A549 (cell line): ENCODE results near the gene REP15.

Experiments used
- EP300 ChIP-seq, 2 experiments: fragments of >200 bp; sonication (Bioruptor Twin); formaldehyde crosslinking; IDR thresholded peaks; 2 replicates in 1 of 2; 3 replicates in 1 of 2; pipeline ENCODE4 v1.6.1; 2016 to 2017
- ESRRA ChIP-seq: fragments of 150-350 bp; IDR thresholded peaks from 2 replicates; pipeline ENCODE4 v1.6.1; 2014; ENCODE audit warnings: mild to moderate bottlenecking, low read length, borderline replicate concordance
- HDAC2 ChIP-seq: fragments of 200-600 bp; sonication (generic); IDR thresholded peaks from 2 replicates; pipeline ENCODE4 v1.6.1; 2016
- JUN ChIP-seq, 2 experiments: fragments of >200 bp; sonication (Bioruptor Twin); formaldehyde crosslinking; IDR thresholded peaks; 2 replicates in 1 of 2; 3 replicates in 1 of 2; pipeline ENCODE4 v1.6.1; 2016 to 2017
- MAFK ChIP-seq: fragments of 450-650 bp; IDR thresholded peaks from 2 replicates; pipeline ENCODE4 v1.6.1; 2014; ENCODE audit not compliant: partially characterized antibody
- NFE2L2 ChIP-seq: fragments of 150-350 bp; conservative IDR thresholded peaks from 2 replicates; pipeline ENCODE4 v1.6.1; 2014; ENCODE audit warnings: low read length
- NPAS2 ChIP-seq: fragments of 250-450 bp; sonication (Bioruptor Pico); IDR thresholded peaks from 2 replicates; pipeline ENCODE4 v1.8.0; 2022; ENCODE audit warnings: mild to moderate bottlenecking, moderate library complexity, borderline replicate concordance
- PHF8 ChIP-seq: fragments of 200-600 bp; sonication (generic); IDR thresholded peaks from 2 replicates; pipeline ENCODE4 v1.6.1; 2016; ENCODE audit warnings: low read depth, mild to moderate bottlenecking, antibody characterized with exemption, moderate library complexity, borderline replicate concordance
- POLR2A ChIP-seq: IDR thresholded peaks from 2 replicates; pipeline ENCODE4 v1.6.1; 2012; ENCODE audit warnings: mild to moderate bottlenecking, low read length
- POLR2AphosphoS2 ChIP-seq: conservative IDR thresholded peaks from 2 replicates; pipeline ENCODE4 v1.6.1; 2012; ENCODE audit warnings: low read length, improper control_type of control experiment, inconsistent platforms
- RARB ChIP-seq: fragments of 250-450 bp; sonication (Bioruptor Pico); IDR thresholded peaks from 2 replicates; pipeline ENCODE4 v1.8.0; 2021; ENCODE audit warnings: mild to moderate bottlenecking, moderate library complexity
- ZSCAN20 ChIP-seq: fragments of 250-450 bp; sonication (Bioruptor Pico); IDR thresholded peaks from 2 replicates; pipeline ENCODE4 v1.8.0; 2022; ENCODE audit warnings: mild to moderate bottlenecking, moderate library complexity
- TF ChIP-seq, protein P1 (sequence below): fragments of >200 bp; sonication (Bioruptor Twin); formaldehyde crosslinking; IDR thresholded peaks from 3 replicates; pipeline ENCODE4 v1.5.1; 2016

DNA sequence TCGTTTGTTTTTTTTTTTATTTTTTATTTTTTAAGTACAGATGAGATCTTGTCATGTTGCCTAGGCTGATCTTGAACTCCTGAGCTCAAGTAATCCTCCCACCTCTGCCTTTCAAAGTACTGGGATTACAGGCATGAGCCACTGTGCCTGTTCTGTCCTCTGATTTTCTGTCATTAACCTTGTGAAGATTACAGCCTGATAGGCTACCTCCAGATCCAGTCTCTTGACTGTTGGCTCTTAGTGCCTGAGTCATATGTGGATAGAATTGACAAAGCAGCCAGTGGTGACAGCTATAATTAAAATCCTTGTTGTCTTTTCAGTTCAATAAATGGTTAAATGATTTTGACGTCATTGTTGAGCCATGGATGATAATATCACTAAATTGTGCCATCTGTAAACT lies 21.3 kb upstream of the REP15 start:
- TF ChIP-seq, protein P1, sequence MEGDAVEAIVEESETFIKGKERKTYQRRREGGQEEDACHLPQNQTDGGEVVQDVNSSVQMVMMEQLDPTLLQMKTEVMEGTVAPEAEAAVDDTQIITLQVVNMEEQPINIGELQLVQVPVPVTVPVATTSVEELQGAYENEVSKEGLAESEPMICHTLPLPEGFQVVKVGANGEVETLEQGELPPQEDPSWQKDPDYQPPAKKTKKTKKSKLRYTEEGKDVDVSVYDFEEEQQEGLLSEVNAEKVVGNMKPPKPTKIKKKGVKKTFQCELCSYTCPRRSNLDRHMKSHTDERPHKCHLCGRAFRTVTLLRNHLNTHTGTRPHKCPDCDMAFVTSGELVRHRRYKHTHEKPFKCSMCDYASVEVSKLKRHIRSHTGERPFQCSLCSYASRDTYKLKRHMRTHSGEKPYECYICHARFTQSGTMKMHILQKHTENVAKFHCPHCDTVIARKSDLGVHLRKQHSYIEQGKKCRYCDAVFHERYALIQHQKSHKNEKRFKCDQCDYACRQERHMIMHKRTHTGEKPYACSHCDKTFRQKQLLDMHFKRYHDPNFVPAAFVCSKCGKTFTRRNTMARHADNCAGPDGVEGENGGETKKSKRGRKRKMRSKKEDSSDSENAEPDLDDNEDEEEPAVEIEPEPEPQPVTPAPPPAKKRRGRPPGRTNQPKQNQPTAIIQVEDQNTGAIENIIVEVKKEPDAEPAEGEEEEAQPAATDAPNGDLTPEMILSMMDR = no peak
- TF ChIP-seq MAFK (no peak), ZSCAN20 (CRISPR knock-in tag) (no peak), POLR2AphosphoS2 (no peak), HDAC2 (no peak), PHF8 (no peak), ESRRA (no peak), NPAS2 (CRISPR knock-in tag) (no peak), POLR2A (no peak), RARB (CRISPR knock-in tag) (no peak), NFE2L2 (no peak), EP300 (IDR thresholded peaks at IDR 0.05) (no peak), JUN (IDR thresholded peaks at IDR 0.05) (no peak)
